Breast epithelium (tissue), 3 donors: ENCODE measurements around the gene MMP13.

Experiments used
- CTCF ChIP-seq, 3 donors: fragments of 450-650 bp; IDR thresholded peaks; one replicate each; pipeline ENCODE4 v1.5.1; 2016 to 2017; ENCODE audit warnings: antibody characterized with exemption in 3 of 3, mild to moderate bottlenecking in 3 of 3, moderate library complexity in 3 of 3
- POLR2AphosphoS5 ChIP-seq, 3 donors: sonication (generic); formaldehyde crosslinking; IDR thresholded peaks; one replicate each; pipeline ENCODE4 v1.6.1; 2017; ENCODE audit warnings: antibody characterized with exemption in 3 of 3

- TF ChIP-seq CTCF (IDR thresholded peaks at IDR 0.05) (no peak), POLR2AphosphoS5 (IDR thresholded peaks at IDR 0.05) (no peak)
These were observed 36.2 kb upstream of the MMP13 start for GRCh38 chr11:102991776-102992175.
